OCI-LY3 (cell line): ENCODE data around the gene ALDH3A1.

ENCODE experiments used
- EZH2phosphoT487 ChIP-seq: fragments of 200-600 bp; shearing (Covaris generic); IDR thresholded peaks from 2 replicates; pipeline ENCODE4 v1.6.1; 2018; ENCODE audit warnings: antibody characterized with exemption, mixed run types, low read depth
- TF ChIP-seq, protein P1 (sequence below): fragments of 200-600, 300-600 bp; sonication (generic); IDR thresholded peaks from 2 replicates; pipeline ENCODE4 v1.5.1; 2014; ENCODE audit warnings: antibody characterized with exemption, low read length, low read depth

DNA sequence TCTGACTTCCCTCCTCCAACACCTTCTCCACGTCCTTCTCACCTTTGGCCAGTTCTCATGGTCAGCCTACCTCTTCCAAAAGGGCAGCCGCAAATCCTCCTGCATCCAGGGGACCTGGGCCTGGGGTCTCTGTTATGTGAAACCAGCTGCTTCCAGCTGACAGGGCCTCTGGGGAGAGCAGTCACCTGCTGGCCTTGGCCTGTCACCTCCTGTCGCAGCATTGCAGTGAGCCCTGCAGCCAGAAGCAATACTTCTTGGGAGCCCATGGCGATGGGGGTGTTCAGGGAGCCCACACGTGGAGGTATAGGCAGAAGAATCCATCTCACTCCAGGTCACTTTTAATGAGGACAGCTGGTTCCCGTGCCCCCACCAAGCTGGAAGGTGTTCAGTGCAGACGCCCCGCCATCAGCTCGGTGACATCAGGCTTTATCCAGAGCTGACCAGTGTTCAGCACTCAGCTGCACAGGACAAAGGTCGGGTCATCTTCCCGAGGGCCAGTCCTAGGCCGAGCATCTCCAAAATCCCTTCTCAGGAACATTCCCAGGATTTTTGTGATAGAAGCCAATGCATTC is 30.0 kb downstream of the ALDH3A1 start:
- TF ChIP-seq, protein P1, sequence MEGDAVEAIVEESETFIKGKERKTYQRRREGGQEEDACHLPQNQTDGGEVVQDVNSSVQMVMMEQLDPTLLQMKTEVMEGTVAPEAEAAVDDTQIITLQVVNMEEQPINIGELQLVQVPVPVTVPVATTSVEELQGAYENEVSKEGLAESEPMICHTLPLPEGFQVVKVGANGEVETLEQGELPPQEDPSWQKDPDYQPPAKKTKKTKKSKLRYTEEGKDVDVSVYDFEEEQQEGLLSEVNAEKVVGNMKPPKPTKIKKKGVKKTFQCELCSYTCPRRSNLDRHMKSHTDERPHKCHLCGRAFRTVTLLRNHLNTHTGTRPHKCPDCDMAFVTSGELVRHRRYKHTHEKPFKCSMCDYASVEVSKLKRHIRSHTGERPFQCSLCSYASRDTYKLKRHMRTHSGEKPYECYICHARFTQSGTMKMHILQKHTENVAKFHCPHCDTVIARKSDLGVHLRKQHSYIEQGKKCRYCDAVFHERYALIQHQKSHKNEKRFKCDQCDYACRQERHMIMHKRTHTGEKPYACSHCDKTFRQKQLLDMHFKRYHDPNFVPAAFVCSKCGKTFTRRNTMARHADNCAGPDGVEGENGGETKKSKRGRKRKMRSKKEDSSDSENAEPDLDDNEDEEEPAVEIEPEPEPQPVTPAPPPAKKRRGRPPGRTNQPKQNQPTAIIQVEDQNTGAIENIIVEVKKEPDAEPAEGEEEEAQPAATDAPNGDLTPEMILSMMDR = no peak
- no peak for TF ChIP-seq EZH2phosphoT487
